Measurements from ENCODE around the gene SLC45A2.

SLC45A2 gene

GRCh38 chr5:33975852-33976251 is 8.6 kb downstream of the SLC45A2 start:
- TF ChIP-seq REST (IDR thresholded peaks at IDR 0.05; ENCODE audit: insufficient read depth in 1 of 2, low read depth in 2 of 2, low read length in 2 of 2) (no peak), FOXP2 (optimal IDR thresholded peaks at IDR 0.05; ENCODE audit: borderline replicate concordance, extremely low read depth, extremely low read length, insufficient read depth) (no peak)

GRCh38 chr5:33973271-33973670 is 11.2 kb downstream of the SLC45A2 start:
- TF ChIP-seq TAF1 (IDR thresholded peaks at IDR 0.05; ENCODE audit: borderline replicate concordance, insufficient read depth, low read length) (no peak), SIN3A (IDR thresholded peaks at IDR 0.05; ENCODE audit: borderline replicate concordance, insufficient read depth, low read length) (no peak), POLR2AphosphoS5 (IDR thresholded peaks at IDR 0.05; ENCODE audit: low read depth, low read length) (no peak), FOXP2 (optimal IDR thresholded peaks at IDR 0.05; ENCODE audit: borderline replicate concordance, extremely low read depth, extremely low read length, insufficient read depth) (no peak), REST (IDR thresholded peaks at IDR 0.05; ENCODE audit: insufficient read depth in 1 of 2, low read depth in 2 of 2, low read length in 2 of 2) (no peak)

GRCh38 chr5:33969572-33970452 is 14.7 kb downstream of the SLC45A2 start:
- TF ChIP-seq SIN3A (IDR thresholded peaks at IDR 0.05; ENCODE audit: borderline replicate concordance, insufficient read depth, low read length) (no peak), FOXP2 (optimal IDR thresholded peaks at IDR 0.05; ENCODE audit: borderline replicate concordance, extremely low read depth, extremely low read length, insufficient read depth) (no peak), REST (IDR thresholded peaks at IDR 0.05; ENCODE audit: insufficient read depth in 1 of 2, low read depth in 2 of 2, low read length in 2 of 2) (no peak), POLR2AphosphoS5 (IDR thresholded peaks at IDR 0.05; ENCODE audit: low read depth, low read length) (no peak), TAF1 (IDR thresholded peaks at IDR 0.05; ENCODE audit: borderline replicate concordance, insufficient read depth, low read length) (no peak)

- TF ChIP-seq SIN3A (IDR thresholded peaks at IDR 0.05; ENCODE audit: borderline replicate concordance, insufficient read depth, low read length) (no peak), FOXP2 (optimal IDR thresholded peaks at IDR 0.05; ENCODE audit: borderline replicate concordance, extremely low read depth, extremely low read length, insufficient read depth) (no peak), REST (IDR thresholded peaks at IDR 0.05; ENCODE audit: insufficient read depth in 1 of 2, low read depth in 2 of 2, low read length in 2 of 2) (no peak), POLR2AphosphoS5 (IDR thresholded peaks at IDR 0.05; ENCODE audit: low read depth, low read length) (no peak), TAF1 (IDR thresholded peaks at IDR 0.05; ENCODE audit: borderline replicate concordance, insufficient read depth, low read length) (no peak)
Measured at GRCh38 chr5:33968211-33969005, 16.1 kb downstream of the SLC45A2 start.
